ENCODE results near the gene DCHS2. TPM values are rescaled to one million over a fixed set of nuclear protein-coding genes. Genes with fewer than 3 reads are reported as not detected.

The DCHS2 gene
- total and polyA plus RNA-seq, 2 experiments from 2014 or later, result 0.21 to 7.6 TPM

DNA sequence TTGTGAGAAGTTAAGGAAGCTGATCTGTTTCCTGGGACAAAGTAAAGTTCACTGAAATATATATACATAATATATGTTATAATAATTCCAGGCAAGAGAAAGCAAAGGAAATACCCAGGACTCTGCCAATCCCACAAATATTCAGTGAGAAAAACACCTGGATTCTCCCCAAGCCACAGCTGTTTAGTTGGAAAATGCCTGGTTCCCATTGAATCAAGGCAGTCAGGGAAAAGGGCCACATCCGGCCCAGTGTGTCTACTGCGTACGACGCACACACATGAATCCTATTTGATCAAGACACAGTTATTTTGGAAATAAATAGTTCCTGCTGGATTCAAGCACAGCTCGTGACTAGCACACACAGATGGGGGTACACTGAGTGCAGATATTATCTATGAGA lies 6.3 kb upstream of the DCHS2 start (continued):
- TF ChIP-seq, protein P1, sequence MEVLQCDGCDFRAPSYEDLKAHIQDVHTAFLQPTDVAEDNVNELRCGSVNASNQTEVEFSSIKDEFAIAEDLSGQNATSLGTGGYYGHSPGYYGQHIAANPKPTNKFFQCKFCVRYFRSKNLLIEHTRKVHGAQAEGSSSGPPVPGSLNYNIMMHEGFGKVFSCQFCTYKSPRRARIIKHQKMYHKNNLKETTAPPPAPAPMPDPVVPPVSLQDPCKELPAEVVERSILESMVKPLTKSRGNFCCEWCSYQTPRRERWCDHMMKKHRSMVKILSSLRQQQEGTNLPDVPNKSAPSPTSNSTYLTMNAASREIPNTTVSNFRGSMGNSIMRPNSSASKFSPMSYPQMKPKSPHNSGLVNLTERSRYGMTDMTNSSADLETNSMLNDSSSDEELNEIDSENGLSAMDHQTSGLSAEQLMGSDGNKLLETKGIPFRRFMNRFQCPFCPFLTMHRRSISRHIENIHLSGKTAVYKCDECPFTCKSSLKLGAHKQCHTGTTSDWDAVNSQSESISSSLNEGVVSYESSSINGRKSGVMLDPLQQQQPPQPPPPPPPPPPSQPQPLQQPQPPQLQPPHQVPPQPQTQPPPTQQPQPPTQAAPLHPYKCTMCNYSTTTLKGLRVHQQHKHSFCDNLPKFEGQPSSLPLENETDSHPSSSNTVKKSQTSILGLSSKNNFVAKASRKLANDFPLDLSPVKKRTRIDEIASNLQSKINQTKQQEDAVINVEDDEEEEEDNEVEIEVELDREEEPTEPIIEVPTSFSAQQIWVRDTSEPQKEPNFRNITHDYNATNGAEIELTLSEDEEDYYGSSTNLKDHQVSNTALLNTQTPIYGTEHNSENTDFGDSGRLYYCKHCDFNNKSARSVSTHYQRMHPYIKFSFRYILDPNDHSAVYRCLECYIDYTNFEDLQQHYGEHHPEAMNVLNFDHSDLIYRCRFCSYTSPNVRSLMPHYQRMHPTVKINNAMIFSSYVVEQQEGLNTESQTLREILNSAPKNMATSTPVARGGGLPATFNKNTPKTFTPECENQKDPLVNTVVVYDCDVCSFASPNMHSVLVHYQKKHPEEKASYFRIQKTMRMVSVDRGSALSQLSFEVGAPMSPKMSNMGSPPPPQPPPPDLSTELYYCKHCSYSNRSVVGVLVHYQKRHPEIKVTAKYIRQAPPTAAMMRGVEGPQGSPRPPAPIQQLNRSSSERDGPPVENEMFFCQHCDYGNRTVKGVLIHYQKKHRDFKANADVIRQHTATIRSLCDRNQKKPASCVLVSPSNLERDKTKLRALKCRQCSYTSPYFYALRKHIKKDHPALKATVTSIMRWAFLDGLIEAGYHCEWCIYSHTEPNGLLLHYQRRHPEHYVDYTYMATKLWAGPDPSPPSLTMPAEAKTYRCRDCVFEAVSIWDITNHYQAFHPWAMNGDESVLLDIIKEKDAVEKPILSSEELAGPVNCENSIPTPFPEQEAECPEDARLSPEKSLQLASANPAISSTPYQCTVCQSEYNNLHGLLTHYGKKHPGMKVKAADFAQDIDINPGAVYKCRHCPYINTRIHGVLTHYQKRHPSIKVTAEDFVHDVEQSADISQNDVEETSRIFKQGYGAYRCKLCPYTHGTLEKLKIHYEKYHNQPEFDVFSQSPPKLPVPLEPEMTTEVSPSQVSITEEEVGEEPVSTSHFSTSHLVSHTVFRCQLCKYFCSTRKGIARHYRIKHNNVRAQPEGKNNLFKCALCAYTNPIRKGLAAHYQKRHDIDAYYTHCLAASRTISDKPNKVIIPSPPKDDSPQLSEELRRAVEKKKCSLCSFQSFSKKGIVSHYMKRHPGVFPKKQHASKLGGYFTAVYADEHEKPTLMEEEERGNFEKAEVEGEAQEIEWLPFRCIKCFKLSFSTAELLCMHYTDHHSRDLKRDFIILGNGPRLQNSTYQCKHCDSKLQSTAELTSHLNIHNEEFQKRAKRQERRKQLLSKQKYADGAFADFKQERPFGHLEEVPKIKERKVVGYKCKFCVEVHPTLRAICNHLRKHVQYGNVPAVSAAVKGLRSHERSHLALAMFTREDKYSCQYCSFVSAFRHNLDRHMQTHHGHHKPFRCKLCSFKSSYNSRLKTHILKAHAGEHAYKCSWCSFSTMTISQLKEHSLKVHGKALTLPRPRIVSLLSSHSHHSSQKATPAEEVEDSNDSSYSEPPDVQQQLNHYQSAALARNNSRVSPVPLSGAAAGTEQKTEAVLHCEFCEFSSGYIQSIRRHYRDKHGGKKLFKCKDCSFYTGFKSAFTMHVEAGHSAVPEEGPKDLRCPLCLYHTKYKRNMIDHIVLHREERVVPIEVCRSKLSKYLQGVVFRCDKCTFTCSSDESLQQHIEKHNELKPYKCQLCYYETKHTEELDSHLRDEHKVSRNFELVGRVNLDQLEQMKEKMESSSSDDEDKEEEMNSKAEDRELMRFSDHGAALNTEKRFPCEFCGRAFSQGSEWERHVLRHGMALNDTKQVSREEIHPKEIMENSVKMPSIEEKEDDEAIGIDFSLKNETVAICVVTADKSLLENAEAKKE (CRISPR knock-in tag; IDR thresholded peaks at IDR 0.05), result no peak

DNA sequence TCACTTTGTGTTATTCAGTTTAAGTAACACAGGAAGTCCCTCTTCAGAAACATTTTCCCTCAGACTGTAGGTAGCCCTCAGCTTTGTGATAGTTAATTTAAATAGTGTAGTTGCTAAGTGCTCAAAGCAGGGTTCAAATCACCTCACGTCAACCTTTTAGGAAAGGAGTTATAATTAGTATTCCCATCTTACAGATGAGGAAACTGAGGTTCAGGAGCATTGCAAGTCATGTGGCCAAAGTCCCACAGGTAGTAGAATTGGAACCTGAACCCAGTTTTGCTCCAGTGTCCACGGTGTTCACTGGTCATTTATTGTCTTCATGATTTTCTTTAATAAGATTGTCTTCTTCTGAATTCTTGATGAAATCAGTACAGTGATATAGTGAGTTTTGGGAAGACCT lies 4.3 kb upstream of the DCHS2 start:
- Mint-ChIP-seq H3K27me3 (ENCODE audit: insufficient read depth, low read depth, poor library complexity) (peaks cover 27% of the 10 kb centered on the region), H3K4me3 (no peak overlapping the region), H3K36me3 (ENCODE audit: low read depth) (no peaks in the 10 kb centered on the region; the same call in 2 of the 3 replicates), H3K4me1 (peaks cover 6% of the 10 kb centered on the region), H3K27ac (no peak overlapping the region), H3K9me3 (no peaks in the 10 kb centered on the region; the same call in 2 of the 3 replicates)
- H2AFZ ChIP-seq, result no peak overlapping the region
- H3K36me3 ChIP-seq (ENCODE audit: insufficient read depth), result no peaks in the 10 kb centered on the region
- H3K4me1 ChIP-seq (ENCODE audit: insufficient read depth), result peaks cover 7% of the 10 kb centered on the region; the same call in 1 of the 2 replicates
- H3K79me2 ChIP-seq (replicated peaks; ENCODE audit: insufficient read depth), result no peaks in the 10 kb centered on the region
- peaks cover 6% of the 10 kb centered on the region for H3F3A ChIP-seq (replicated peaks; ENCODE audit: low read depth)
- H4K20me1 ChIP-seq (replicated peaks; ENCODE audit: insufficient read depth), result no peaks in the 10 kb centered on the region; the same call in 1 of the 2 replicates
- DNase-seq (ENCODE audit: low spot score) (no peak), ATAC-seq (no peak)
- H3K4me2 ChIP-seq, result no peak overlapping the region
- H3K27me3 ChIP-seq (ENCODE audit: insufficient read depth), result peaks cover 41% of the 10 kb centered on the region
- no peak overlapping the region for H3K27ac ChIP-seq (ENCODE audit: low read depth)
- H3K4me3 ChIP-seq, result no peak overlapping the region
- H3K9me2 ChIP-seq (ENCODE audit: insufficient read depth), result no peaks in the 10 kb centered on the region
- TF ChIP-seq CREB1 (CRISPR knock-in tag; IDR thresholded peaks at IDR 0.05; ENCODE audit: low read depth) (no peak), STAT1 (IDR thresholded peaks at IDR 0.05; ENCODE audit: unreplicated experiment) (no peak), ZNF331 (CRISPR knock-in tag; IDR thresholded peaks at IDR 0.05; ENCODE audit: low read depth) (no peak), EZH2phosphoT487 (IDR thresholded peaks at IDR 0.05; ENCODE audit: unreplicated experiment) (no peak), POLR2AphosphoS5 (IDR thresholded peaks at IDR 0.05; ENCODE audit: low read depth) (no peak)
- TF ChIP-seq, protein P2, sequence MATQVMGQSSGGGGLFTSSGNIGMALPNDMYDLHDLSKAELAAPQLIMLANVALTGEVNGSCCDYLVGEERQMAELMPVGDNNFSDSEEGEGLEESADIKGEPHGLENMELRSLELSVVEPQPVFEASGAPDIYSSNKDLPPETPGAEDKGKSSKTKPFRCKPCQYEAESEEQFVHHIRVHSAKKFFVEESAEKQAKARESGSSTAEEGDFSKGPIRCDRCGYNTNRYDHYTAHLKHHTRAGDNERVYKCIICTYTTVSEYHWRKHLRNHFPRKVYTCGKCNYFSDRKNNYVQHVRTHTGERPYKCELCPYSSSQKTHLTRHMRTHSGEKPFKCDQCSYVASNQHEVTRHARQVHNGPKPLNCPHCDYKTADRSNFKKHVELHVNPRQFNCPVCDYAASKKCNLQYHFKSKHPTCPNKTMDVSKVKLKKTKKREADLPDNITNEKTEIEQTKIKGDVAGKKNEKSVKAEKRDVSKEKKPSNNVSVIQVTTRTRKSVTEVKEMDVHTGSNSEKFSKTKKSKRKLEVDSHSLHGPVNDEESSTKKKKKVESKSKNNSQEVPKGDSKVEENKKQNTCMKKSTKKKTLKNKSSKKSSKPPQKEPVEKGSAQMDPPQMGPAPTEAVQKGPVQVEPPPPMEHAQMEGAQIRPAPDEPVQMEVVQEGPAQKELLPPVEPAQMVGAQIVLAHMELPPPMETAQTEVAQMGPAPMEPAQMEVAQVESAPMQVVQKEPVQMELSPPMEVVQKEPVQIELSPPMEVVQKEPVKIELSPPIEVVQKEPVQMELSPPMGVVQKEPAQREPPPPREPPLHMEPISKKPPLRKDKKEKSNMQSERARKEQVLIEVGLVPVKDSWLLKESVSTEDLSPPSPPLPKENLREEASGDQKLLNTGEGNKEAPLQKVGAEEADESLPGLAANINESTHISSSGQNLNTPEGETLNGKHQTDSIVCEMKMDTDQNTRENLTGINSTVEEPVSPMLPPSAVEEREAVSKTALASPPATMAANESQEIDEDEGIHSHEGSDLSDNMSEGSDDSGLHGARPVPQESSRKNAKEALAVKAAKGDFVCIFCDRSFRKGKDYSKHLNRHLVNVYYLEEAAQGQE (IDR thresholded peaks at IDR 0.05; ENCODE audit: unreplicated experiment), result no peak
- TF ChIP-seq, protein P3, sequence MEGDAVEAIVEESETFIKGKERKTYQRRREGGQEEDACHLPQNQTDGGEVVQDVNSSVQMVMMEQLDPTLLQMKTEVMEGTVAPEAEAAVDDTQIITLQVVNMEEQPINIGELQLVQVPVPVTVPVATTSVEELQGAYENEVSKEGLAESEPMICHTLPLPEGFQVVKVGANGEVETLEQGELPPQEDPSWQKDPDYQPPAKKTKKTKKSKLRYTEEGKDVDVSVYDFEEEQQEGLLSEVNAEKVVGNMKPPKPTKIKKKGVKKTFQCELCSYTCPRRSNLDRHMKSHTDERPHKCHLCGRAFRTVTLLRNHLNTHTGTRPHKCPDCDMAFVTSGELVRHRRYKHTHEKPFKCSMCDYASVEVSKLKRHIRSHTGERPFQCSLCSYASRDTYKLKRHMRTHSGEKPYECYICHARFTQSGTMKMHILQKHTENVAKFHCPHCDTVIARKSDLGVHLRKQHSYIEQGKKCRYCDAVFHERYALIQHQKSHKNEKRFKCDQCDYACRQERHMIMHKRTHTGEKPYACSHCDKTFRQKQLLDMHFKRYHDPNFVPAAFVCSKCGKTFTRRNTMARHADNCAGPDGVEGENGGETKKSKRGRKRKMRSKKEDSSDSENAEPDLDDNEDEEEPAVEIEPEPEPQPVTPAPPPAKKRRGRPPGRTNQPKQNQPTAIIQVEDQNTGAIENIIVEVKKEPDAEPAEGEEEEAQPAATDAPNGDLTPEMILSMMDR (conservative IDR thresholded peaks at IDR 0.05; ENCODE audit: low read depth in 2 of 2), result no peak

Measured in GM23338 (cell line).